Activated naive CD4-positive, alpha-beta T cell treated with anti-CD3 and anti-CD28 coated beads for 36 hours (primary cell): ENCODE results near the gene NKAIN2. TPM values are rescaled to one million over a fixed set of nuclear protein-coding genes. Genes with fewer than 3 reads are reported as not detected.

Experiments
- CTCF ChIA-PET: fragments of 350-600 bp; sonication (Branson Sonifier 250); formaldehyde crosslinking; loops from one replicate; lab custom pipeline; 2021; ENCODE audit warnings: antibody characterized with exemption; lab: Charles Lee
- DNase-seq: peaks from one replicate; pipeline ENCODE4 v3.0.0-alpha.2; 2020
- H3K27ac Mint-ChIP-seq: one replicate; pipeline ENCODE4 v1.8.0; 2021; ENCODE audit warnings: mild to moderate bottlenecking, mixed read lengths
- H3K27me3 Mint-ChIP-seq: one replicate; pipeline ENCODE4 v1.8.0; 2021; ENCODE audit warnings: low read depth, mixed read lengths
- H3K36me3 Mint-ChIP-seq: one replicate; pipeline ENCODE4 v1.8.0; 2021; ENCODE audit warnings: low read depth, mixed read lengths
- H3K4me1 Mint-ChIP-seq: one replicate; pipeline ENCODE4 v1.8.0; 2021; ENCODE audit warnings: low read depth, mixed read lengths
- H3K4me3 Mint-ChIP-seq: one replicate; pipeline ENCODE4 v1.8.0; 2021; ENCODE audit warnings: mild to moderate bottlenecking, moderate library complexity, mixed read lengths
- H3K9me3 Mint-ChIP-seq: one replicate; pipeline ENCODE4 v1.8.0; 2021; ENCODE audit warnings: mixed read lengths
- intact Hi-C: fragments of 100-400 bp; cut with micrococcal nuclease; formaldehyde crosslinking; loops from one replicate; pipeline ENCODE4 v1.15.1; 2023
- total RNA-seq, 2 experiments: library from RNA; stranded (reverse); gene quantifications; one replicate each; pipeline ENCODE4 v1.2.3, GENCODE V29; 2021

NKAIN2 gene
- total RNA-seq, 2 experiments from 2014 or later = not detected

DNA sequence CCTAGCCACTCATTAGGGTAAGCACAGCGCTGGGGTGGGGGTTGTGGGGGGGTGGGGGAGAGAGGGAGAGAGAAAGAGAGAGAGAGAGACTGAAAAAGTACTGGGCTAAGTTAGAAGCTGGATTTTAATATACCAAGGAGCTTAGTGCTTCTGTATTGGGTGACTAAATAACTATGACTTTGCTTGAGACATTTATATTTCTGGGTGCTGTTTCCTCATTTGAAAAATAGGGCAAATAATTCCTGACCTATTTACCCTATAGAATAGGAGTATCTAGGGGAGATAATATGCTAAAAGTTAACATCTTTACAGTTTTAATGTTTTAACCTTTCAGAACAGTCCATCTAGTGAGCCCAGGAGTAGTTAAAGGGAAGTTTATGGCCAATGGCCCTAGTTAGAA is 7.7 kb downstream of the NKAIN2 start:
- intact Hi-C loops = no loop called here
- no peak for DNase-seq
- Mint-ChIP-seq H3K4me1 (no peaks in the 10 kb centered on the region), H3K9me3 (no peaks in the 10 kb centered on the region), H3K27ac (no peak overlapping the region), H3K36me3 (no peaks in the 10 kb centered on the region), H3K4me3 (no peak overlapping the region), H3K27me3 (peaks cover 9% of the 10 kb centered on the region)
- CTCF ChIA-PET = no interaction called here

DNA sequence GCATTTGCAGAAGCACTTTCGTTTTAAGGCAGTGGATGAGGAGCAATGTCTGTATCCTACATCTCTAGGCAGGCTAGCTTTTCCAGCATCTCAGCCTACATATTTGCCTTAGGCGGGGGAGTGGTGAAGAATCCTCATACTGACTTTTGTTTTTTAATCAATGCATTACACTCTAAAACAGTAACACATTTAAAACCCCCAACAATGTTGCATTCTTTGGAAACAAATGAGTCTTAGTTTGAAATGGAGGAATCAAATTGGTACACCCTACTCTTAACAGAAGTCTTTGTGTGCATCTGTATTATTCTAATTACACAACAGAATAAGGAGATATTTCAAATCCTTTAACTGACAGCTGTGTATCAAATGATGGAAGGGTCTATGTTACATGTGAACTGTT is 9.0 kb downstream of the NKAIN2 start:
- CTCF ChIA-PET = no interaction called here

DNA sequence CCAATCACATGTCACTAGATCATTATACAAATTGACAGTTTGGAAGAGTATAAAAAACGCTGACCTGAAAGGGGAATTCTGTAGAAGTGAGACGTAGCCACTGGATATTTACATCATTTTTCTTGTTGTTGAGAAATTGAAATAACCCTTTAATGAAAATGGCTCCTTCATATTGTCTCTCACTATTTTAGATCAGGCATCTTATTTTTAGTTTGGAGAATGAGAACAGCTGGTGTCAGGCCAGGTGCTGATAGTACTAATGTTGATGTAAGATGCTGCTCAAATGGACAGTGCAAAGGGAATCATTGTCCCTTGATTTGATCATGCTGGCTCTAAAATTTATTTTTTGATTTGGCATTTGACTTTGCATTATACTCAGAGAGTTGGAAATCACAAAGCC is 17.4 kb downstream of the NKAIN2 start:
- Mint-ChIP-seq H3K36me3 (no peaks in the 10 kb centered on the region), H3K4me3 (no peak overlapping the region), H3K27ac (no peak overlapping the region), H3K9me3 (no peaks in the 10 kb centered on the region), H3K27me3 (no peaks in the 10 kb centered on the region), H3K4me1 (no peaks in the 10 kb centered on the region)
- no peak for DNase-seq
- CTCF ChIA-PET = no interaction called here
- intact Hi-C loops = no loop called here

More for the DNA sequence above, 9.0 kb downstream of the NKAIN2 start:
- H3K36me3 Mint-ChIP-seq = no peaks in the 10 kb centered on the region
- H3K27ac Mint-ChIP-seq = no peak overlapping the region
- DNase-seq = no peak
- no peak overlapping the region for H3K4me3 Mint-ChIP-seq
- H3K9me3 Mint-ChIP-seq = no peaks in the 10 kb centered on the region
- intact Hi-C loops = no loop called here
- no peaks in the 10 kb centered on the region for H3K4me1 Mint-ChIP-seq
- peaks cover 8% of the 10 kb centered on the region for H3K27me3 Mint-ChIP-seq

DNA sequence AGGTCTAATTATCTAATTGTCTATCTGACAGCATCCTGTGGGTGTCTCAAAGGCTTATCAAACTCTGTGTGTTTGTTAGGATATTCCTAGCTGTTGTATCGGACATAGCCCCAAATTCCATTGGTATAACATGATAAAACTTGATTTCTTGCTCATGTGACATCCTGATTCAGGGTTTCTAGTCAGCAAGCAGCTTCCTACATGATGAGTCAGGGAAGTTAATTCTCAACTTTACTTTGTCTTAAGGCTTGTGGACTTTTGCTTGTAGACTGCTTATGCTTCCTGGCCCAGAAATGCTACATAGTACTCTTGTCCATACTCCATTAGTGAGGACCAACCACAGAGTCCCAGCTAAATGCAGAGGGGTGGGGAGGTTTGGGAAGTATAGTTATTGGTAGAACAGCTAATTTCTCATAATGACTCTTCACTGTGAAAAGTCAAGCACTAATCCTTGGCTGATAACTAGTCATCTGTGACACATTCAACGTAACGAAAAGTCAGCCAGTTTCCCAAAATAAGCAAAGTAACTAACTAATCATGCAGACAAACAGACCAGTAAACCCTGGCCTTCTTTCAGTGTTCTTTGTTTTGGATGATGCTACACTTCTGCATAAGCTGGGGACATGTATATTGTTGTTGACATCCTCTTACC is 25.8 kb downstream of the NKAIN2 start:
- Mint-ChIP-seq H3K4me1 (no peaks in the 10 kb centered on the region), H3K9me3 (no peaks in the 10 kb centered on the region), H3K36me3 (no peaks in the 10 kb centered on the region), H3K27me3 (no peaks in the 10 kb centered on the region), H3K27ac (no peak overlapping the region), H3K4me3 (no peak overlapping the region)
- intact Hi-C loops = no loop called here
- CTCF ChIA-PET = no interaction called here
- no peak for DNase-seq

- no peaks in the 10 kb centered on the region for H3K4me1 Mint-ChIP-seq
- CTCF ChIA-PET = no interaction called here
- H3K36me3 Mint-ChIP-seq = no peaks in the 10 kb centered on the region
- H3K27ac Mint-ChIP-seq = no peak overlapping the region
- no peak overlapping the region for H3K4me3 Mint-ChIP-seq
- intact Hi-C loops = no loop called here
- H3K9me3 Mint-ChIP-seq = no peaks in the 10 kb centered on the region
- no peak for DNase-seq
- H3K27me3 Mint-ChIP-seq = no peaks in the 10 kb centered on the region
Observed at GRCh38 chr6:123830120-123830519, 26.5 kb downstream of the NKAIN2 start.

DNA sequence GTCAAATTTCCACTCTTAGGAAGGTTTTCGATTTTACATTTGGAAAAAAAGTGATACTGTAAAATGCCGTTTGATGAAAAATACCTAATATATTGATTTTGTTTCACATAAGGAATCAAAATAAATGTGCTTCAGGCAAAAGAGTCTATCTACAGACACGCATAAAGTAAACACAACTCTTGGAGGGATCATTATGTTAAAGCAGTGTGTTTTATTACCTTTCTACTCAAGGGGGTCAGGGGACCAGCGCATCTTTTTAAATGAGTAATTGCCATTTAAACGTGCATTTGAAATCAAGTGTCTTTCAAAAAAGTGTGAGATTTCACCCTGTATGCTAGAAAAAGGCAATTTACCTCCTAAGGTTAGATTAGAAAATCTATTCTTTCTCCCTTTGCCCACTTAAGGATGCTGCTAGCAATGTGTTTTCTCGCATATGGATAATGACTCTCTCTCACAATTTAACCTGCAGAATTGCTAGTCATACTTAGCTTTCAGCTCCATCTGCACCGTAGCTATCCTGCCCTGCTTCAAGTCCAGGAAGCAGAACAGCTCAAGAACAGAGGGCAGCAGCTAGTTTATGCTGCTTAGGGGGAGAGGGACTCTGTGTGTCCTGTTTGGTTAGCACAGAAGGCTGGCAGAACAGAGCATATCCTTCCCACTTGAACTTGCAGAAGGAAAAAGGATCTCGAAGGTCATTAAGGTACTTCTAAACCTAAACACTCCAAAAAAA is 35.0 kb downstream of the NKAIN2 start:
- H3K4me3 Mint-ChIP-seq = no peak overlapping the region
- intact Hi-C loops = no loop called here
- no peak overlapping the region for H3K27ac Mint-ChIP-seq
- H3K4me1 Mint-ChIP-seq = no peaks in the 10 kb centered on the region
- H3K27me3 Mint-ChIP-seq = peaks cover 2% of the 10 kb centered on the region
- H3K36me3 Mint-ChIP-seq = no peaks in the 10 kb centered on the region
- CTCF ChIA-PET = no interaction called here
- no peak for DNase-seq
- no peaks in the 10 kb centered on the region for H3K9me3 Mint-ChIP-seq

- intact Hi-C loops = no loop called here
- H3K36me3 Mint-ChIP-seq = no peaks in the 10 kb centered on the region
- H3K4me3 Mint-ChIP-seq = no peak overlapping the region
- CTCF ChIA-PET = interaction anchor here (1.1 kb wide), 1 partner anchor 39 kb away, joined by 3 read pairs; no protein-coding TSS in a partner anchor
- DNase-seq = no peak
- H3K9me3 Mint-ChIP-seq = no peaks in the 10 kb centered on the region
- peaks cover 2% of the 10 kb centered on the region for H3K27me3 Mint-ChIP-seq
- H3K4me1 Mint-ChIP-seq = no peaks in the 10 kb centered on the region
- H3K27ac Mint-ChIP-seq = no peak overlapping the region
Observed at GRCh38 chr6:123841067-123841896, 37.6 kb downstream of the NKAIN2 start.

DNA sequence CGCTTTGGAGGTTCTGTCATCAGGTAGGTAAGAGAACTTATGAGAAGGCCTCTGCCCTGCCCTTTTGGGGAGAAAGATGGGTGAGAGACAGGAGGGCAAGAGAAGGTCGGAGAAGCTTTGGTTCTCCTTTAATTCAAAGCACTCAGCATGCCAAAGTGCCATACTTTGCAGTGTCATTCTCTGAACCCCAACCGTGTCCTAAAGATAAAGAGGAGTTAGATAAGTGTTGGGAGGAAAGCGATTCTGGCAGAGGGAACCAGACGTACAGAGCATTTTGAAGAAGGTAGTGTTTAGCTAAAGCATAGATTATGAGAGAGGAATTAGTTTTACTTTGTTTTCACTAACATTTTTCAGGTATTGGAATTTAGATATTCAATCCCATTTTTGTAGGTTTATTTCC is 40.3 kb downstream of the NKAIN2 start:
- Mint-ChIP-seq H3K27ac (no peak overlapping the region), H3K4me1 (no peaks in the 10 kb centered on the region), H3K4me3 (no peak overlapping the region), H3K9me3 (no peaks in the 10 kb centered on the region), H3K36me3 (no peaks in the 10 kb centered on the region), H3K27me3 (no peaks in the 10 kb centered on the region)
- DNase-seq = no peak
- CTCF ChIA-PET = no interaction called here
- intact Hi-C loops = no loop called here

- H3K27ac Mint-ChIP-seq = no peak overlapping the region
- no peaks in the 10 kb centered on the region for H3K27me3 Mint-ChIP-seq
- CTCF ChIA-PET = no interaction called here
- H3K36me3 Mint-ChIP-seq = no peaks in the 10 kb centered on the region
- intact Hi-C loops = no loop called here
- no peak overlapping the region for H3K4me3 Mint-ChIP-seq
- H3K4me1 Mint-ChIP-seq = no peaks in the 10 kb centered on the region
- H3K9me3 Mint-ChIP-seq = peaks cover 1% of the 10 kb centered on the region
- DNase-seq = no peak
Observed at GRCh38 chr6:123848347-123848746, 44.7 kb downstream of the NKAIN2 start.

DNA sequence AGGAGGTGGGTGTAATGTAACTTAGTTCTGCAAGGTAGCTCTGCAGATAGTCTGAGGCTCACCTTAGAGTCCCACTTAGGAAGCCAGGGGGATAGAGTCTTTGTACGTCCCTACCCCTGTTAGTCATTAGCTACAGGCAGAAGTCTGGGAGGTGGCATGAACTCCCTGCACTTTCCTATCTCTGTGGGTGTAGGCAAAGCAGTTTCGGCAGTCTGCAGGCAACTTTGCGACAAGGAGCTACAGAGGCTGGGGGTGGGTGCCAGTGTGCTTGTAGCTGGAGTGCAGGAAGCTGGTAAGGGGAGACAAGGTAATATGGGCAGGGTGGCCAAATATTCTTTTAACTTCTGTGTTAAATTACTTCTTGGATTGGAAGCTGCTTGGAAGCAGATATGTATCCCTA is 45.7 kb downstream of the NKAIN2 start:
- no peaks in the 10 kb centered on the region for H3K36me3 Mint-ChIP-seq
- no peak overlapping the region for H3K4me3 Mint-ChIP-seq
- DNase-seq = no peak
- peaks cover 1% of the 10 kb centered on the region for H3K9me3 Mint-ChIP-seq
- H3K27me3 Mint-ChIP-seq = no peaks in the 10 kb centered on the region
- CTCF ChIA-PET = interaction anchor here (0.6 kb wide), 1 partner anchor 68 kb away, joined by 3 read pairs; no protein-coding TSS in a partner anchor
- no peak overlapping the region for H3K27ac Mint-ChIP-seq
- no peaks in the 10 kb centered on the region for H3K4me1 Mint-ChIP-seq
- intact Hi-C loops = no loop called here

DNA sequence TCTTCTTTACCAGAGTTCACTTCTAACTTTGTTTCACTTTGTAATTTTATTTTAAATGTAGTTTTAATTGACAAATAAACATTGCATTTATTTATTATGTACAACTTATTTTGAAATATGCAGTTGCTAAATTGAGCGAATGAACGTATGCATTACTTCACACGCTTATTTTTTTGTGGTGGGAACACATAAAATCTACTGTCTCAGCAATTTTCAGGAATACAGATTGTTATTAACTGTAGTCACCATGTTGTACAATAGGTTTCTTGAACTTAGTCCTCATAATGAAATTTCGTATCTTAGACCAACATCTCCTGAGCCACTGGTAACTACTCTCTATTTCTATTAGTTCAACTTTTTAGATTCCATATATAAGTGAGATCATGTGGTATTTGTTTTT is 46.9 kb downstream of the NKAIN2 start:
- no peak for DNase-seq
- H3K27me3 Mint-ChIP-seq = no peaks in the 10 kb centered on the region
- intact Hi-C loops = no loop called here
- peaks cover 1% of the 10 kb centered on the region for H3K9me3 Mint-ChIP-seq
- CTCF ChIA-PET = no interaction called here
- H3K27ac Mint-ChIP-seq = no peak overlapping the region
- H3K4me1 Mint-ChIP-seq = no peaks in the 10 kb centered on the region
- H3K36me3 Mint-ChIP-seq = no peaks in the 10 kb centered on the region
- no peak overlapping the region for H3K4me3 Mint-ChIP-seq

DNA sequence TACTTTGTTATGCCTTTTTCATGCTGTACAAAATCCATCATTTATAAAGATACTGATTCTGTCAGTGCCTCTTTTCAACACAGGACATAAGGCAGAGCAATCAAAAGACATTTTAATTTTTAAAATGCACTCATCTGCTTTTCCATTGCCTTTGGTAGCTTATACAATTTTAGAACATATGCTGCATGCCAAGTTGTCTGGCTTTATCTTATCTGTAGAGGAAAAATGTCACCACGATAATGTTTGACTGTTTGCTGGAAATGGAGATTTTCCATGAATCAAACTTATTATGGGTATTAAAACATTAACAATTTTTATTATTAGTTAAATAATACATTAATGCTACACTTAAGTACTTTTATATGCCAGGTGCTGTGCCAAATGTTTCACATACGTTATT is 50.5 kb downstream of the NKAIN2 start:
- no peaks in the 10 kb centered on the region for H3K36me3 Mint-ChIP-seq
- H3K27ac Mint-ChIP-seq = no peak overlapping the region
- no peaks in the 10 kb centered on the region for H3K27me3 Mint-ChIP-seq
- CTCF ChIA-PET = no interaction called here
- no peak overlapping the region for H3K4me3 Mint-ChIP-seq
- H3K9me3 Mint-ChIP-seq = peaks cover 1% of the 10 kb centered on the region
- DNase-seq = no peak
- no peaks in the 10 kb centered on the region for H3K4me1 Mint-ChIP-seq
- intact Hi-C loops = no loop called here
